Small intestine (tissue), 7 donors: Measurements from ENCODE around the gene DNHD1. TPM values are rescaled to one million over a fixed set of nuclear protein-coding genes. Genes with fewer than 3 reads are reported as not detected.
A peak's percentile ranks its signal among the peaks of the same experiment; 100 is the strongest.

ENCODE experiments used
- DNase-seq, 2 donors: peaks; one replicate each; pipeline versions ENCODE4 v3.0.0 to v3.0.0-alpha.2; 2013
- FAIRE-seq: peaks from 2 replicates; lab custom pipeline; 2012; peaks lifted over from hg19 to GRCh38; lab: Jason Lieb, UNC
- H3K27ac ChIP-seq, 3 donors: one replicate each; pipeline ENCODE4 v1.5.1; 2013; ENCODE audit warnings: low read length in 2 of 3, mild to moderate bottlenecking in 2 of 3, control low read depth in 1 of 3, inconsistent platforms in 1 of 3, low read depth in 1 of 3, moderate library complexity in 1 of 3
- H3K27me3 ChIP-seq, 3 donors: one replicate each; pipeline ENCODE4 v1.6.1; 2013; ENCODE audit warnings: low read length in 3 of 3, inconsistent platforms in 1 of 3; ENCODE audit not compliant: control insufficient read depth in 3 of 3, insufficient read depth in 3 of 3
- H3K36me3 ChIP-seq, 3 donors: one replicate each; pipeline ENCODE4 v1.6.1; 2013; ENCODE audit warnings: low read length in 3 of 3, inconsistent platforms in 1 of 3, low read depth in 1 of 3, mild to moderate bottlenecking in 1 of 3, moderate library complexity in 1 of 3; ENCODE audit not compliant: control insufficient read depth in 3 of 3, insufficient read depth in 2 of 3
- H3K4me1 ChIP-seq, 3 donors: one replicate each; pipeline ENCODE4 v1.6.1; 2013; ENCODE audit warnings: low read length in 2 of 3, inconsistent platforms in 1 of 3, low read depth in 1 of 3, mild to moderate bottlenecking in 1 of 3, moderate library complexity in 1 of 3; ENCODE audit not compliant: control insufficient read depth in 3 of 3, insufficient read depth in 2 of 3
- H3K4me3 ChIP-seq, 3 donors: one replicate each; pipeline ENCODE4 v1.5.1; 2013; ENCODE audit warnings: low read length in 3 of 3, control low read depth in 1 of 3, inconsistent platforms in 1 of 3, low read depth in 1 of 3, mild to moderate bottlenecking in 1 of 3, moderate library complexity in 1 of 3
- H3K9me3 ChIP-seq, 2 donors: one replicate each; pipeline ENCODE4 v1.6.1; 2013; ENCODE audit warnings: low read depth in 1 of 2, low read length in 1 of 2; ENCODE audit not compliant: control insufficient read depth in 2 of 2, insufficient read depth in 1 of 2
- WGBS, 3 donors: extraction: QIAGEN DNeasy Blood & Tissue Kit; methylation state at CpG; one replicate each; pipeline ENCODE4 v1.1.7; 2013; 5-methylcytosine and 5-hydroxymethylcytosine counted together
- polyA plus RNA-seq, 4 donors: library from polyadenylated mRNA; stranded (reverse) in 3 of 4; unstranded in 1 of 4; fragments of 200-250 nt in 3 of 4; fragments of 120-200 nt in 1 of 4; gene quantifications; one replicate each; pipeline versions ENCODE4 v1.2.1 to v1.2.3, GENCODE V29; 2013
- donor health status: healthy with polysubstance abuse.
- donor health status: control.
- donor health status: control.
- donor health status: Bipolar disorder and iron deficiency.
- donor health status: healthy.

Gene DNHD1
- polyA plus RNA-seq, 4 donors = 4.0 to 10.5 (median 9.0) TPM

DNA sequence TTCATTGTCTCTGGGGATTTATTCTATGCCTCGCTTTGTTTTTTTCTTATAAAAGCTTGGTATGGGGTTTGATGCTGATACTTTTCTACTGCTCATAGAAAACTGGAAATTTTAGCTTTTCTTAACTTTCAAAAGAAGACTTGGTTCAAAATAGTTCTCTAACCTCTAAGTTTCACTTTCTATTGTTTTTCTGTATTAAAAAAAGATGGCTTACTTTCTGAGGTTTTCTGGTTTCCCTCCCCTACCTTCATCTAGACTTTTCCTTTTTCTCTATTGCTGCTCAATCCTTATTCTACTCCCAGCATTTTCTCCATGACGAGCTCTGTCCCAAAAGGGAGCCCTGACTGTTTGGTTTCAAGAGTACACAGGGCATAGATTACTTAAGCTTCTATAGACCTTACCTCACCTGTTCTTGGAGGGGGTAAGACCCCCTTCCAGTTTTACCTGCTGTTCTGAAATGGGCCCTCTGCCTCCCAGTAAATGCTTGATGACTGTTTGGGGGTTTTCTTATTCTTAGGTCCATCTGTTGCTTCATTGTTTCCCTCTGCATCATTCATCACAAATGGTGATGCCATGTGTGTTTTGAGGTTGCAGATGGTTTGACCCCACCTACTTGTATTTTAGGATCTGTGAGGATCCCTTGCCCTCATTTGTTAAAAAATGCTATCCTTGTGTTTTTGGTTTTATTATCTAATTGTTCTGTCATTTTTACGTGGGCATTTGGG lies 29.5 kb downstream of the DNHD1 start:
- FAIRE-seq = no peak
- 81 to 87% (median 81%) methylated on average over 3 of the region's 3 CpGs for WGBS, 3 donors
- H3K4me1 ChIP-seq = no peaks in the 10 kb centered on the region
- H3K9me3 ChIP-seq = no peaks in the 10 kb centered on the region
- no peaks in the 10 kb centered on the region for H3K27me3 ChIP-seq
- no peak overlapping the region for H3K27ac ChIP-seq
- DNase-seq = no peak
- peaks cover 0 to 14% (median 0%) of the 10 kb centered on the region in 3 donors for H3K36me3 ChIP-seq
- H3K4me3 ChIP-seq = no peak overlapping the region

DNA sequence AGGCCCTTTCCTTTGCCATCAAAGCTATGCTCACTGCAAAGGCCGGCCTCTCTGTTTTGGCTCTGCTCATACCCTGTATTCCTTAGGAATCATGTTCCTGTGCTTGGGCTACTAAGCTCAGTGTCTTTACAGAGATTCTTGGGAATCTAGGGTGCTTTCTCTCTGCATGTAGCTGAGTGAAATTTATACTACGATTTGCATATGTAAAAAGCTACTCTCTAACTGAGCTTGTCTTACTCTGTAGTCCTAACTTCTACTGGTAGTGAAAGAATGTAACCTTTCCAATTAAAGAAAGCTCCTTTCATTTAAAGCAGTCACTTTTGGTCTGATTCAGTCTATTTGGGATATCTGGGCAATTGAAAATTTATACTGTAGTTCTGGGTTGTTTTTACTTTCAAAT lies 32.2 kb downstream of the DNHD1 start:
- Histone ChIP-seq H3K27me3 (no peaks in the 10 kb centered on the region), H3K4me1 (no peaks in the 10 kb centered on the region), H3K27ac (no peak overlapping the region), H3K36me3 (peaks cover 0 to 19% (median 2%) of the 10 kb centered on the region in 3 donors), H3K4me3 (no peak overlapping the region), H3K9me3 (no peaks in the 10 kb centered on the region)
- DNase-seq = no peak
- FAIRE-seq = no peak
- WGBS, 3 donors = 88 to 92% (median 90%) methylated on average over 2 of the region's 2 CpGs

DNA sequence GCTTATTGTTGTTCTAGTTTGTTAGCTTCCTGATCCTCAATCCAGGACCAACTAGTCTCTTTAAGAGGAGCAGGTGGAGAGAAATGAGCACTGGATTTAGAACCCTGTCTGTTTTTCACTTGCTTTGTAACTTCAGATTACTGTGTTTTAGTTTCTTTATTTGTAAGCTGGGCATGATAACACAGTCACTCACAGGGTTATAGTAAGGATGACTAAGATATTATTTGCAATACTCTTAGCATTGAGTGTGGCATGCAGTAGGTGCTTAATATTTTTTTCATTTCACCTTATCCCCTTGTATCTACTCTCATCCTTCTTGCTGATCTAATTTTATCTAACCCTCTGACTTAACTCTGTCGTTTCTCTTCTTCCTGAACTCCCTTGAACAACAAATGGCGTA lies 33.8 kb downstream of the DNHD1 start:
- no peak for FAIRE-seq

DNA sequence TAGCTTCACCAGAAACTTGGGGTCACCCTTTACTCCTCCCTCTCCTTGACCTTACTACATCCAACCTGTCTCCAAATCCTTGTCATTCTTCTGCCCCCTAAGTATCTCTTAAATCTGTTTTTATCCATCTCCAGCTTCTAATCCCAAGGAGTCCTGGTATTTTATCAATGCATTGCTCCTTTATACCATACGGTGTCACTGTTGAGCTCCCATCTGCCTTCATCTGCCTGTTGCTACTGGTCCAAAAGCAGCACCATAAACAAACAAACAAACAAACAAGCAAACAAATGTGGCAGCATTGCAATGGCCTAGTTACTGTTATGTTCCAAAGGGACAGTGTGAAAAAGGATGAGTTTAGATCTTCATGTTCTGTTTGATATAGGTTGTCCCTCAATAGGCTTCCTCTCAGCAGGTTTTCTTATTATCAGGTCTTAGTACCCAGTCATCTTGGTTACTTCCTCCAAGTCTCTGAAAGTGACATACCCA lies 34.2 kb downstream of the DNHD1 start:
- DNase-seq (peak; percentile 49 to 62), FAIRE-seq (no peak)
- 2 to 4% (median 3%) methylated on average over 1 of the region's 1 CpG for WGBS, 3 donors

More for the DNA sequence above, 33.8 kb downstream of the DNHD1 start:
- no peak overlapping the region for H3K4me3 ChIP-seq
- H3K9me3 ChIP-seq = no peaks in the 10 kb centered on the region
- no peak overlapping the region for H3K27ac ChIP-seq
- no peak for DNase-seq
- no peaks in the 10 kb centered on the region for H3K27me3 ChIP-seq
- H3K36me3 ChIP-seq = peaks cover 0 to 19% (median 2%) of the 10 kb centered on the region in 3 donors
- 84 to 91% (median 89%) methylated on average over 2 of the region's 2 CpGs for WGBS, 3 donors
- no peaks in the 10 kb centered on the region for H3K4me1 ChIP-seq

DNA sequence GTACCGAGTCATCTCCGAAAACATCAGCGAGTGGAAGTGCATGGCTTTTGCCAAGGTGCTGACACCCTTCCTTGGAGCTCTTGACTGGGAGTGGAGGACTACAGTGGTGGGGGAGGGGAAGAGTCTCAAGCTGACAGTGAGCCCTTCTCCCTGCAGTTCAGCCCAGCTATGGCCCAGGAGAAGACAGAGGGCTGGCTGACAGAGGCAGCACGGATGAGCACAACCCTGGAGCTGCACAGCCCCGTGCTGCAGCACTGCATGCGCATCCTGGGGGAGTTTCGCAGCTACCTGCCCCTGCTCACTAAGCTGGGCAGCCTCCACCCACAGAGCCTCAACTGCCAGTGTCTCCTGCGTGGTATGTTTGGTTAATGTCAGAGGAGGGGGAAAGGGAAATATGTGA lies 41.4 kb downstream of the DNHD1 start:
- Histone ChIP-seq H3K27me3 (no peaks in the 10 kb centered on the region), H3K4me1 (no peaks in the 10 kb centered on the region), H3K27ac (no peak overlapping the region), H3K36me3 (peaks cover 0 to 4% (median 2%) of the 10 kb centered on the region in 3 donors), H3K9me3 (no peaks in the 10 kb centered on the region), H3K4me3 (no peak overlapping the region)
- DNase-seq = no peak
- FAIRE-seq = no peak
- 80 to 91% (median 88%) methylated on average over 8 of the region's 8 CpGs for WGBS, 3 donors

More for the DNA sequence above, 34.2 kb downstream of the DNHD1 start:
- Histone ChIP-seq H3K27me3 (no peaks in the 10 kb centered on the region), H3K36me3 (peaks cover 0 to 19% (median 2%) of the 10 kb centered on the region in 3 donors), H3K9me3 (no peaks in the 10 kb centered on the region), H3K4me1 (no peaks in the 10 kb centered on the region), H3K27ac (no peak overlapping the region), H3K4me3 (no peak overlapping the region)

DNA sequence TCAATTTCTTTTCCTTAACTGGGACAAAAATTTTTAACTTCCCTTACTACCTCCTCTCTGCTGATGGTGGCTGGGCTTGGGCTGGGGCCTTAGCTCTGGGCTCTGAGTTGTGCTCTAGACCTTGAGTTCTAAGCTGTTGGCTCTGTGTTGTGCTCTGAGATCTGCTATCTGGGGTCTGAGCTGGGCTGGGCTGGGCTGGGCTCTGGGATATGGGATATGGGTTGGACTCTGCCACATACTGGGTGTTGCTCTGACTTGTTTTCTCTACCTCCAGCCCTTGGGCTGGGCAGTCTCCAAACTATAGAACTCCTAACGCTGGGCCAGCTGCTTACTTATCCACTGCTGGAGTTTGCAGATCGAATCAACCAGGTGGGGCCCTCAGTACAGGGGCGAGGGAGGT lies 41.9 kb downstream of the DNHD1 start:
- FAIRE-seq (no peak), DNase-seq (peak in 1 of 2 donors; percentile 25)
- 56 to 82% (median 66%) methylated on average over 3 of the region's 3 CpGs for WGBS, 3 donors
- H3K27ac ChIP-seq = no peak overlapping the region
- no peak overlapping the region for H3K4me3 ChIP-seq
- no peaks in the 10 kb centered on the region for H3K27me3 ChIP-seq
- H3K9me3 ChIP-seq = no peaks in the 10 kb centered on the region
- H3K4me1 ChIP-seq = no peaks in the 10 kb centered on the region
- H3K36me3 ChIP-seq = peaks cover 0 to 1% (median under 1%) of the 10 kb centered on the region in 3 donors

DNA sequence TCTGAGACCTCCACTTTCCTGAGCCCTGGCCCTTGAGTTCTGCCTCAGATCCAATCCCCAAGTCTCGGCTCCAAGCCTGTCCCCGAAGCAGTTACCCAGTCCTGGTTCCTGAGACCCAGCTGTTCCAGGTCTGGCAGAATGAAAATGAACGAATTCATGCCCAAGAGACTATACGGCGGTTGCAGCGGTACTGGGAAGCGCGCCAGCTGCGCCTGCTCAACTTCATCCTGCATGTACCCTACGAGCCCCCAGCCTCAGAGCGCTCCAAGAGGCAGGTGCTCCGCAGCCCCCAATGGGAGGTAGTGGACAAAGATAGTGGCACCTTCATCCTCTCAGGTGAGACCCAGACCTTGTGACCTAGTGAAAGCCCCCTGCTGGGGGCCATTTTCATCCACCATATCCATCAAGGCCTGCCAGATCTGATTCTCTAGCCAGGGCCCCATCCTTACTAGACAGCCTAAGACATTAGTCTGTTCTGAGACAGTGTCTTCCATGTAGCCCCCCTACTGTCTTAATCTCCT lies 42.7 kb downstream of the DNHD1 start:
- H3K36me3 ChIP-seq = peaks cover 0 to 9% (median 0%) of the 10 kb centered on the region in 3 donors
- no peak for DNase-seq
- no peak for FAIRE-seq
- H3K4me1 ChIP-seq = no peaks in the 10 kb centered on the region
- no peaks in the 10 kb centered on the region for H3K27me3 ChIP-seq
- no peak overlapping the region for H3K27ac ChIP-seq
- no peaks in the 10 kb centered on the region for H3K9me3 ChIP-seq
- WGBS, 3 donors = 94 to 97% (median 96%) methylated on average over 12 of the region's 12 CpGs
- no peak overlapping the region for H3K4me3 ChIP-seq

DNA sequence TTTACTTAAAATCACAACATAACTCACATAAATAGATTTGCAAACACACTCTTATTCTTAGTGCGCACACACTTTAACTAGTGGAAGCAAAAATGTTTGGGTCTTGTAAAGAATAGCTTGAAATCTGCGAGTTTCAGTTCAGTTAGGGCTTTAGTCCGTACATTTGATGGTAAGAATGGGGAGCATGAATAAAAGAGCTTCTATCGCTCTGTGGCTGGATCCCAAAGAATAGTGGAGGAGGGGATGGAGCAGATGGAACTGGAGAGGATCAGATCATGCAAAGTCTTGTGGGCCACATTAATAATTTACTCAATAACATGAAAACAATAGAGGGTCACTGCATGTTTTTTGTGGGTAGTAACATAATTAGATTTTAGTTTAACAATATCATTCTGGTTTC lies 44.3 kb downstream of the DNHD1 start:
- DNase-seq = no peak
- no peak for FAIRE-seq
- WGBS, 3 donors = 68 to 87% (median 75%) methylated on average over 4 of the region's 4 CpGs
- H3K27ac ChIP-seq = no peak overlapping the region
- no peaks in the 10 kb centered on the region for H3K4me1 ChIP-seq
- H3K36me3 ChIP-seq = peaks cover 0 to 24% (median 3%) of the 10 kb centered on the region in 3 donors
- H3K9me3 ChIP-seq = no peaks in the 10 kb centered on the region
- H3K27me3 ChIP-seq = no peaks in the 10 kb centered on the region
- H3K4me3 ChIP-seq = no peak overlapping the region
